Panc1 (cell line): ENCODE measurements around the gene NEURL2. TPM values are rescaled to one million over a fixed set of nuclear protein-coding genes. Genes with fewer than 3 reads are reported as not detected.

Source experiments
- ATAC-seq: fragments of 200-7000 bp; cut with Tn5 transposase; 2 replicates; pipeline ENCODE4 v1.9.1; 2020; ENCODE audit warnings: mild to moderate bottlenecking, moderate library complexity
- BruUV-seq: library from RNA; stranded (reverse); fragments of 400-500 nt; replicated peaks from 2 replicates; lab custom pipeline; 2021; lab: Mats Ljungman, UMichigan
- CTCF ChIA-PET: fragments of 300-600 bp; sonication (Branson Sonifier 250); formaldehyde crosslinking; loops from one replicate; lab custom pipeline; 2022; ENCODE audit warnings: antibody characterized with exemption; lab: Charles Lee
- POLR2A ChIA-PET: fragments of 300-600 bp; sonication (Branson Sonifier 250); formaldehyde crosslinking; loops from one replicate; lab custom pipeline; 2022; ENCODE audit warnings: antibody characterized with exemption; lab: Charles Lee
- DNase-seq: peaks from one replicate; pipeline ENCODE4 v3.0.0-alpha.2; 2010; ENCODE audit warnings: low read depth, low spot score
- H3K27ac ChIP-seq: 2 replicates; pipeline ENCODE4 v1.5.1; 2011; ENCODE audit warnings: mild to moderate bottlenecking, low read length, inconsistent platforms
- H3K27me3 ChIP-seq: fragments of 200-500 bp; sonication (Bioruptor generic); 2 replicates; pipeline ENCODE4 v1.6.0; 2014; ENCODE audit warnings: low read length, inconsistent platforms; ENCODE audit not compliant: control insufficient read depth, insufficient read depth
- H3K36me3 ChIP-seq: fragments of 200-500 bp; sonication (Bioruptor generic); 2 replicates; pipeline ENCODE4 v1.5.1; 2014; ENCODE audit warnings: inconsistent platforms, mild to moderate bottlenecking, low read length, moderate library complexity; ENCODE audit not compliant: control insufficient read depth, insufficient read depth
- H3K4me1 ChIP-seq: 2 replicates; pipeline ENCODE4 v1.5.1; 2011; ENCODE audit warnings: inconsistent platforms, mild to moderate bottlenecking, low read length, moderate library complexity; ENCODE audit not compliant: control insufficient read depth, insufficient read depth
- H3K4me3 ChIP-seq, 2 experiments: 2 replicates each; pipeline ENCODE4 v1.5.1; 2011 to 2012; ENCODE audit warnings: low read depth in 2 of 2, low read length in 2 of 2, mild to moderate bottlenecking in 2 of 2, inconsistent platforms in 1 of 2, moderate library complexity in 1 of 2
- H3K9me3 ChIP-seq: fragments of 200-500 bp; sonication (Bioruptor generic); 2 replicates; pipeline ENCODE4 v1.5.1; 2014; ENCODE audit warnings: low read depth, mild to moderate bottlenecking, inconsistent platforms, low read length, moderate library complexity; ENCODE audit not compliant: control insufficient read depth, insufficient read depth
- CTCF ChIP-seq: fragments of 450-650 bp; IDR thresholded peaks from 2 replicates; pipeline ENCODE4 v1.5.1; 2017; ENCODE audit warnings: mild to moderate bottlenecking
- POLR2AphosphoS5 ChIP-seq: IDR thresholded peaks from 2 replicates; pipeline ENCODE4 v1.6.1; 2012; ENCODE audit warnings: mild to moderate bottlenecking, low read depth, low read length, moderate library complexity
- REST ChIP-seq, 2 experiments: IDR thresholded peaks; 2 replicates each; pipeline ENCODE4 v1.6.1; 2011 to 2012; ENCODE audit warnings: low read depth in 2 of 2, control low read depth in 1 of 2, low read length in 1 of 2, mild to moderate bottlenecking in 1 of 2, moderate library complexity in 1 of 2; ENCODE audit not compliant: insufficient read depth in 1 of 2
- SIN3A ChIP-seq: IDR thresholded peaks from 2 replicates; pipeline ENCODE4 v1.6.1; 2012; ENCODE audit warnings: low read depth, mild to moderate bottlenecking, low read length, moderate library complexity, borderline replicate concordance; ENCODE audit not compliant: insufficient read depth
- TCF7L2 ChIP-seq: IDR thresholded peaks from 2 replicates; pipeline ENCODE4 v1.6.1; 2011; ENCODE audit warnings: mild to moderate bottlenecking, low read depth, low read length, inconsistent platforms
- in situ Hi-C: cut with HindIII; loops from 2 replicates; pipeline ENCODE4 v1.10.0; 2016; ENCODE audit warnings: low sequenced_read_pairs, low pct_unique_long_range_greater_than_20kb
- intact Hi-C: fragments of 100-400 bp; cut with micrococcal nuclease; formaldehyde crosslinking; loops from one replicate; pipeline ENCODE4 v1.10.0; 2022; ENCODE audit not compliant: unreplicated experiment
- total RNA-seq: library from RNA; stranded (reverse); gene quantifications from one replicate; pipeline ENCODE4 v1.2.1, GENCODE V29; 2021; ENCODE audit not compliant: unreplicated experiment

NEURL2 gene
- total RNA-seq, 1 experiment from 2014 or later, result 3.0 TPM

GRCh38 chr20:45911486-45912343 is 20.7 kb upstream of the NEURL2 start, which contains the start of gene PLTP:
Gene PLTP, minus strand, starts transcription at chr20:45912155. Its CDS starts 703 bp downstream, at chr20:45911452.
- peaks cover 18% of the 10 kb centered on the region for H3K4me1 ChIP-seq
- H3K9me3 ChIP-seq, result no peaks in the 10 kb centered on the region
- POLR2A ChIA-PET, result no interaction called here
- no peaks in the 10 kb centered on the region for H3K27me3 ChIP-seq
- H3K4me3 ChIP-seq, result peak within 1 kb of the TSS; percentile 39 to 62
- in situ Hi-C loops, result no loop called here
- peak within 1 kb of the TSS; percentile 44; the same call in 1 of the 2 replicates for H3K27ac ChIP-seq
- intact Hi-C loops, result no loop called here
- ATAC-seq (peak; percentile 46), DNase-seq (no peak)
- no peak for TF ChIP-seq TCF7L2
- no peak for TF ChIP-seq SIN3A
- no peak for TF ChIP-seq REST (IDR thresholded peaks at IDR 0.05; ENCODE audit: insufficient read depth in 1 of 2, low read depth in 2 of 2, low read length in 1 of 2)
- no peaks in the 10 kb centered on the region for H3K36me3 ChIP-seq
- no TSS peak for BruUV-seq
- CTCF ChIA-PET, result no interaction called here

GRCh38 chr20:45910670-45911485 is 19.9 kb upstream of the NEURL2 start:
- Histone ChIP-seq H3K27ac (peak overlapping the region; percentile 44; the same call in 1 of the 2 replicates), H3K27me3 (no peaks in the 10 kb centered on the region), H3K4me3 (peak overlapping the region; percentile 39 to 62), H3K4me1 (peaks cover 18% of the 10 kb centered on the region), H3K36me3 (no peaks in the 10 kb centered on the region), H3K9me3 (no peaks in the 10 kb centered on the region)
- ATAC-seq, result peak; percentile 83
- in situ Hi-C loops, result no loop called here
- no peak for DNase-seq
- no TSS peak for BruUV-seq
- intact Hi-C loops, result no loop called here
- TF ChIP-seq TCF7L2 (peak; percentile 47; the same call in 1 of the 2 replicates), REST (IDR thresholded peaks at IDR 0.05; ENCODE audit: insufficient read depth in 1 of 2, low read depth in 2 of 2, low read length in 1 of 2) (no peak), POLR2AphosphoS5 (no peak), CTCF (no peak), SIN3A (no peak)
- ChIA-PET CTCF (no interaction called here), POLR2A (no interaction called here)
